ENCODE results near the gene FXN. TPM values are rescaled to one million over a fixed set of nuclear protein-coding genes. Genes with fewer than 3 reads are reported as not detected.

Gene FXN
- total RNA-seq, 2 experiments from 2014 or later = 12.2 to 12.9 TPM

- no peak overlapping the region for H3K27ac Mint-ChIP-seq
- DNase-seq (no peak), ATAC-seq (ENCODE audit: poor library complexity) (no peak)
- Histone ChIP-seq H3K27me3 (ENCODE audit: control insufficient read depth in 1 of 2, insufficient read depth in 2 of 2, low read length in 2 of 2) (no peaks in the 10 kb centered on the region), H3K36me3 (ENCODE audit: insufficient read depth, low read length) (peaks cover 45% of the 10 kb centered on the region), H3K27ac (ENCODE audit: low read depth in 1 of 2, low read length in 2 of 2) (no peak overlapping the region), H3K4me3 (ENCODE audit: low read length) (no peak overlapping the region), H3K9me3 (ENCODE audit: control insufficient read depth in 1 of 2, insufficient read depth in 1 of 2, low read length in 2 of 2) (no peaks in the 10 kb centered on the region), H3K4me1 (ENCODE audit: insufficient read depth, low read length) (no peaks in the 10 kb centered on the region)
- no peaks in the 10 kb centered on the region for H3K4me1 Mint-ChIP-seq (ENCODE audit: low read depth)
- no peak for TF ChIP-seq CTCF (IDR thresholded peaks at IDR 0.05)
- ChIA-PET POLR2A (no interaction called here), CTCF (no interaction called here)
- H3K27me3 Mint-ChIP-seq = no peaks in the 10 kb centered on the region
- H3K4me3 Mint-ChIP-seq = no peak overlapping the region
- H3K9me3 Mint-ChIP-seq = no peaks in the 10 kb centered on the region
- intact Hi-C loops (cut with DNase I, micrococcal nuclease) = no loop called here
- peaks cover 82% of the 10 kb centered on the region for H3K36me3 Mint-ChIP-seq (ENCODE audit: low read depth)
These were observed 26.6 kb downstream of the FXN start for GRCh38 chr9:69062195-69062594.

- Mint-ChIP-seq H3K4me3 (no peak overlapping the region), H3K27ac (no peak overlapping the region), H3K4me1 (ENCODE audit: low read depth) (no peaks in the 10 kb centered on the region), H3K27me3 (no peaks in the 10 kb centered on the region), H3K36me3 (ENCODE audit: low read depth) (peaks cover 82% of the 10 kb centered on the region), H3K9me3 (no peaks in the 10 kb centered on the region)
- Histone ChIP-seq H3K27me3 (ENCODE audit: control insufficient read depth in 1 of 2, insufficient read depth in 2 of 2, low read length in 2 of 2) (no peaks in the 10 kb centered on the region), H3K27ac (ENCODE audit: low read depth in 1 of 2, low read length in 2 of 2) (no peak overlapping the region), H3K36me3 (ENCODE audit: insufficient read depth, low read length) (peaks cover 51% of the 10 kb centered on the region), H3K9me3 (ENCODE audit: control insufficient read depth in 1 of 2, insufficient read depth in 1 of 2, low read length in 2 of 2) (no peaks in the 10 kb centered on the region), H3K4me3 (ENCODE audit: low read length) (no peak overlapping the region), H3K4me1 (ENCODE audit: insufficient read depth, low read length) (no peaks in the 10 kb centered on the region)
- POLR2A ChIA-PET = no interaction called here
- CTCF ChIA-PET = interaction anchor here (0.6 to 0.7 kb wide), 2 partner anchors 37 to 94 kb away, joined by 3 to 4 read pairs; no protein-coding TSS in a partner anchor
- TF ChIP-seq CTCF (IDR thresholded peaks at IDR 0.05) = no peak
- intact Hi-C loops (cut with DNase I, micrococcal nuclease) = no loop called here
- DNase-seq = no peak
- ATAC-seq (ENCODE audit: poor library complexity) = no peak
These were observed 28.3 kb downstream of the FXN start for GRCh38 chr9:69063839-69064238.

GRCh38 chr9:69065660-69066059 lies 30.1 kb downstream of the FXN start:
- Mint-ChIP-seq H3K36me3 (ENCODE audit: low read depth) (peaks cover 78% of the 10 kb centered on the region), H3K27me3 (no peaks in the 10 kb centered on the region), H3K9me3 (no peaks in the 10 kb centered on the region), H3K27ac (no peak overlapping the region), H3K4me3 (no peak overlapping the region), H3K4me1 (ENCODE audit: low read depth) (no peaks in the 10 kb centered on the region)
- Histone ChIP-seq H3K4me3 (ENCODE audit: low read length) (no peak overlapping the region), H3K4me1 (ENCODE audit: insufficient read depth, low read length) (no peaks in the 10 kb centered on the region), H3K9me3 (ENCODE audit: control insufficient read depth in 1 of 2, insufficient read depth in 1 of 2, low read length in 2 of 2) (no peaks in the 10 kb centered on the region), H3K27me3 (ENCODE audit: control insufficient read depth in 1 of 2, insufficient read depth in 2 of 2, low read length in 2 of 2) (no peaks in the 10 kb centered on the region), H3K27ac (ENCODE audit: low read depth in 1 of 2, low read length in 2 of 2) (no peak overlapping the region), H3K36me3 (ENCODE audit: insufficient read depth, low read length) (peaks cover 52% of the 10 kb centered on the region)
- DNase-seq (no peak), ATAC-seq (ENCODE audit: poor library complexity) (no peak)
- CTCF ChIA-PET = no interaction called here
- intact Hi-C loops (cut with DNase I, micrococcal nuclease) = no loop called here
- TF ChIP-seq CTCF (IDR thresholded peaks at IDR 0.05) = no peak
- POLR2A ChIA-PET = no interaction called here

Measured in CD4-positive, alpha-beta T cell (primary cell).